Activated CD8-positive, alpha-beta memory T cell treated with anti-CD3 and anti-CD28 coated beads for 48 hours (primary cell): ENCODE data around the gene ARHGEF5.
"Not testable (repeated sequence)": the region's sequence is repeated elsewhere in the genome, so short reads cannot be mapped to it uniquely, and the experiment has no call there.

Experiments
- DNase-seq, 3 experiments: peaks; one replicate each; pipeline ENCODE4 v3.0.0-alpha.2; 2020; ENCODE audit warnings: low read depth in 2 of 3, low spot score in 2 of 3

ARHGEF5 gene

GRCh38 chr7:144427539-144427938, 72.3 kb downstream of the ARHGEF5 start:
- not testable (repeated sequence) for DNase-seq

GRCh38 chr7:144428431-144428830, 73.2 kb downstream of the ARHGEF5 start:
- DNase-seq, result no peak
